Natural killer cell (primary cell): Measurements from ENCODE around the gene SORL1. TPM values are rescaled to one million over a fixed set of nuclear protein-coding genes. Genes with fewer than 3 reads are reported as not detected.

Experiments used
- ATAC-seq, 3 donors: fragments of 150-1000 bp in 2 of 3; fragments of 200-7000 bp in 1 of 3; cut with Tn5 transposase; 1 replicate in 1 of 3; 2 replicates in 2 of 3; pipeline ENCODE4 v1.10.0; 2021; ENCODE audit warnings: mild to moderate bottlenecking in 2 of 3, moderate library complexity in 2 of 3
- DNase-seq, 2 donors: peaks; one replicate each; pipeline versions ENCODE4 v3.0.0 to v3.0.0-alpha.2; 2013 to 2021; ENCODE audit warnings: mixed read lengths in 1 of 2
- H3K27ac ChIP-seq: one replicate; pipeline ENCODE4 v1.5.1; 2013; ENCODE audit warnings: mild to moderate bottlenecking, low read length
- H3K27me3 ChIP-seq: one replicate; pipeline ENCODE4 v1.6.1; 2013; ENCODE audit warnings: low read length; ENCODE audit not compliant: control insufficient read depth, insufficient read depth
- H3K36me3 ChIP-seq: one replicate; pipeline ENCODE4 v1.6.1; 2013; ENCODE audit warnings: low read length; ENCODE audit not compliant: control insufficient read depth, insufficient read depth
- H3K4me1 ChIP-seq: one replicate; pipeline ENCODE4 v1.6.1; 2013; ENCODE audit warnings: low read length; ENCODE audit not compliant: control insufficient read depth, insufficient read depth
- H3K4me3 ChIP-seq: one replicate; pipeline ENCODE4 v1.5.1; 2013; ENCODE audit warnings: low read length
- H3K9me3 ChIP-seq: one replicate; pipeline ENCODE4 v1.6.1; 2013; ENCODE audit warnings: low read length; ENCODE audit not compliant: control insufficient read depth, insufficient read depth
- H3K27ac Mint-ChIP-seq, 2 donors: one replicate each; pipeline ENCODE4 v1.8.0; 2022; ENCODE audit warnings: mild to moderate bottlenecking in 2 of 2, mixed read lengths in 2 of 2, moderate library complexity in 1 of 2
- H3K27me3 Mint-ChIP-seq, 2 donors: one replicate each; pipeline ENCODE4 v1.8.0; 2022; ENCODE audit warnings: low read depth in 2 of 2, mixed read lengths in 2 of 2
- H3K36me3 Mint-ChIP-seq: one replicate; pipeline ENCODE4 v1.8.0; 2022; ENCODE audit warnings: mixed read lengths
- H3K4me1 Mint-ChIP-seq, 2 donors: one replicate each; pipeline ENCODE4 v1.8.0; 2022; ENCODE audit warnings: mixed read lengths in 2 of 2
- H3K4me3 Mint-ChIP-seq: one replicate; pipeline ENCODE4 v1.8.0; 2022; ENCODE audit warnings: mild to moderate bottlenecking, moderate library complexity, mixed read lengths
- H3K9me3 Mint-ChIP-seq, 2 donors: one replicate each; pipeline ENCODE4 v1.8.0; 2022; ENCODE audit warnings: mixed read lengths in 2 of 2
- WGBS: methylation state at CpG from one replicate; pipeline ENCODE4 v1.1.7; 2013; ENCODE audit warnings: missing lambda C conversion rate; ENCODE audit not compliant: insufficient coverage; 5-methylcytosine and 5-hydroxymethylcytosine counted together
- intact Hi-C: fragments of 100-400 bp; cut with micrococcal nuclease; formaldehyde crosslinking; loops from one replicate; pipeline ENCODE4 v1.14.2; 2022
- total RNA-seq, 4 donors: library from RNA; stranded (reverse); fragments of 120-200 nt in 1 of 4; gene quantifications; one replicate each; pipeline versions ENCODE4 v1.2.3 to v1.2.4, GENCODE V29; 2013 to 2022
- TF ChIP-seq, protein P1 (sequence below): fragments of 200-600 bp; IDR thresholded peaks from one replicate; pipeline ENCODE4 v1.8.0; 2022; ENCODE audit warnings: antibody characterized with exemption

The SORL1 gene
- total RNA-seq, 3 donors from 2014 or later (not counting 1 experiment from before 2014, with no cell fraction given), result 386 to 519 (median 456) TPM

DNA sequence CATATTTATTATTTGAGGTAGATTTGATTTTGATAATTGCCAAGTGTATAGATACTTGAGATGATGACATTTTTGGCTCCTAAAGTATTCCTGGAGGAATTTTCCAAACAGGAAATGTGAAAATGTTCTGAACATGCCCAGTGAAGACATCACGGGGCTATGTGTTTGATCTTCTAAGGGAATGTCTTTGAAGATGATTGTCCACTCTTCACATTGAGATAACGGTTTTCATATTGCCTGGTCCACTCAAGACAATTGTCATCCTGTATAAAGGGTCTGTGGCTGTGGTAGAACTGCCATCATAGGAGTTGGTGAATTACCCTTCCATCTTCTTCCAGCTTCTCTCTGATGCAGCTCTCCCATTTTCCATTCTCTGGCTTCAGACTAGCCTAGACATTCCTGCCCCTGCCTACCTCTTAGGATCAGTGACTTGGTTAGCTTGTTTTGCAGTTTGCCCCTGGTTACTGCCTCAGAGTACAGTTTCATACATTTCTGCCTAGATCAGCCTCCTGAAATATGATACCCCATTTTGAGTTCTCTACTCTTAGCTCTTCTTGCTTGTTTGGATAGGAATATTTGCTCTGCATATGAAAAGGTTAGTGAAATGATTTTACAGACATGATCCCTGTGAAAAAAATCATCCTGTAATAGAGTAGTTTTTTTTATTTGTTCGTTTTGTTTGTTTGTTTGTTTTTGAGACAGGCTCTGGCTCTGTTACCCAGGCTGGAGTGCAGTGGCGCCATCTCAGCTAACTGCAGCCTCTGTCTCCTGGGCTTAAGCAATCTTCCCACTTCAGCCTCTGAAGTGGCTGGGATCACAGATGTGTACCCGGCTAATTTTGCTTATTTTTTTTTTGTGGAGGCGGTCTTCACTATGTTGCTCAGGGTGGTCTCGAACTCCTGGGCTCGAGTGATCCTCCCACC lies 112.0 kb downstream of the SORL1 start:
- Mint-ChIP-seq H3K4me1 (peaks cover 32 to 42% of the 10 kb centered on the region in 2 donors), H3K36me3 (peaks cover 26% of the 10 kb centered on the region)
- WGBS, result 100% methylated on average over 7 of the region's 8 CpGs

DNA sequence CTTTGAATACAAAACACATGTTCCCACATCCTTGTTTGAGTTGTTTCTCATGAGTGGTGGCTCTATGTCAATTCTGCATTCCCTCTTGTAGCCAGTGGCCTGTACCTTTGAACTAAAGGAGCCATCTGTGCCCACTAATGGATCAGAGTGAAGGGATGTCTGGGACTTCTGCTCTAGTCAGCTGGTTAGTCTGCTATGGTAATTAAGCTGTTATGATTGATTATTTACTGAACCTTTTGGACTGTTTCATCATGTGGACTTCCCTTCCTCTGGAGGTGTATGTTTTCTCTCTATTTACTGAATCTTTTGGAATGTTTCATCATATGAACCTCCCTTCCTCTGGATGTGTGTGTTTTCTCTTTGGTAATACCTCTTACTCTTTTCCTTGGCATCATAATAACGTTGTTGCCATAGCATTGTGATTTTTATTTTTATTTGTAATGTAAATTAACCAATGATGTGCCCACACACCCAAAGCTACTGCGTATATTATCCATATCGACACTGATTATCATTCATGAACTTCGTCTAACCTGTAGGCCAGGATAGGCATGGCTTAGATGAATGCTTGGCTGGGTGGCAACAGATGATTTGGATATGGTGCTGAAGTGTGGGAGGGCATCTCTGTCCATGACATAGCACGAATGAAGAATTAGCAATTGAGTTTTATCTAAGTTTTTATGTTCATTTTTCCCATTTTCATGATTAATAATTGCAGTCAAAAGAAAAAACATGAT lies 113.0 kb downstream of the SORL1 start:
- intact Hi-C loops, result no loop called here
- Mint-ChIP-seq H3K9me3 (no peaks in the 10 kb centered on the region), H3K27ac (peak overlapping the region in 1 of 2 donors; percentile 62), H3K4me3 (no peak overlapping the region), H3K4me1 (peaks cover 32 to 39% of the 10 kb centered on the region in 2 donors), H3K27me3 (no peaks in the 10 kb centered on the region), H3K36me3 (peaks cover 18% of the 10 kb centered on the region)
- Histone ChIP-seq H3K4me3 (no peak overlapping the region), H3K36me3 (peaks cover 72% of the 10 kb centered on the region), H3K9me3 (no peaks in the 10 kb centered on the region), H3K4me1 (peaks cover 5% of the 10 kb centered on the region), H3K27me3 (no peaks in the 10 kb centered on the region), H3K27ac (no peak overlapping the region)
- TF ChIP-seq, protein P1, sequence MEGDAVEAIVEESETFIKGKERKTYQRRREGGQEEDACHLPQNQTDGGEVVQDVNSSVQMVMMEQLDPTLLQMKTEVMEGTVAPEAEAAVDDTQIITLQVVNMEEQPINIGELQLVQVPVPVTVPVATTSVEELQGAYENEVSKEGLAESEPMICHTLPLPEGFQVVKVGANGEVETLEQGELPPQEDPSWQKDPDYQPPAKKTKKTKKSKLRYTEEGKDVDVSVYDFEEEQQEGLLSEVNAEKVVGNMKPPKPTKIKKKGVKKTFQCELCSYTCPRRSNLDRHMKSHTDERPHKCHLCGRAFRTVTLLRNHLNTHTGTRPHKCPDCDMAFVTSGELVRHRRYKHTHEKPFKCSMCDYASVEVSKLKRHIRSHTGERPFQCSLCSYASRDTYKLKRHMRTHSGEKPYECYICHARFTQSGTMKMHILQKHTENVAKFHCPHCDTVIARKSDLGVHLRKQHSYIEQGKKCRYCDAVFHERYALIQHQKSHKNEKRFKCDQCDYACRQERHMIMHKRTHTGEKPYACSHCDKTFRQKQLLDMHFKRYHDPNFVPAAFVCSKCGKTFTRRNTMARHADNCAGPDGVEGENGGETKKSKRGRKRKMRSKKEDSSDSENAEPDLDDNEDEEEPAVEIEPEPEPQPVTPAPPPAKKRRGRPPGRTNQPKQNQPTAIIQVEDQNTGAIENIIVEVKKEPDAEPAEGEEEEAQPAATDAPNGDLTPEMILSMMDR, result no peak
- 97% methylated on average over 3 of the region's 5 CpGs for WGBS
- ATAC-seq, result no peak
- DNase-seq, result no peak

More for the DNA sequence above, 112.0 kb downstream of the SORL1 start:
- intact Hi-C loops, result no loop called here
- Mint-ChIP-seq H3K27ac (peak overlapping the region; percentile 62 to 77), H3K9me3 (no peaks in the 10 kb centered on the region), H3K4me3 (no peak overlapping the region), H3K27me3 (no peaks in the 10 kb centered on the region)
- H3K27me3 ChIP-seq, result no peaks in the 10 kb centered on the region
- no peak for DNase-seq
- peaks cover 5% of the 10 kb centered on the region for H3K4me1 ChIP-seq
- peaks cover 79% of the 10 kb centered on the region for H3K36me3 ChIP-seq
- H3K4me3 ChIP-seq, result no peak overlapping the region
- H3K27ac ChIP-seq, result no peak overlapping the region
- no peak for ATAC-seq
- TF ChIP-seq, protein P1, result no peak
- H3K9me3 ChIP-seq, result no peaks in the 10 kb centered on the region

DNA sequence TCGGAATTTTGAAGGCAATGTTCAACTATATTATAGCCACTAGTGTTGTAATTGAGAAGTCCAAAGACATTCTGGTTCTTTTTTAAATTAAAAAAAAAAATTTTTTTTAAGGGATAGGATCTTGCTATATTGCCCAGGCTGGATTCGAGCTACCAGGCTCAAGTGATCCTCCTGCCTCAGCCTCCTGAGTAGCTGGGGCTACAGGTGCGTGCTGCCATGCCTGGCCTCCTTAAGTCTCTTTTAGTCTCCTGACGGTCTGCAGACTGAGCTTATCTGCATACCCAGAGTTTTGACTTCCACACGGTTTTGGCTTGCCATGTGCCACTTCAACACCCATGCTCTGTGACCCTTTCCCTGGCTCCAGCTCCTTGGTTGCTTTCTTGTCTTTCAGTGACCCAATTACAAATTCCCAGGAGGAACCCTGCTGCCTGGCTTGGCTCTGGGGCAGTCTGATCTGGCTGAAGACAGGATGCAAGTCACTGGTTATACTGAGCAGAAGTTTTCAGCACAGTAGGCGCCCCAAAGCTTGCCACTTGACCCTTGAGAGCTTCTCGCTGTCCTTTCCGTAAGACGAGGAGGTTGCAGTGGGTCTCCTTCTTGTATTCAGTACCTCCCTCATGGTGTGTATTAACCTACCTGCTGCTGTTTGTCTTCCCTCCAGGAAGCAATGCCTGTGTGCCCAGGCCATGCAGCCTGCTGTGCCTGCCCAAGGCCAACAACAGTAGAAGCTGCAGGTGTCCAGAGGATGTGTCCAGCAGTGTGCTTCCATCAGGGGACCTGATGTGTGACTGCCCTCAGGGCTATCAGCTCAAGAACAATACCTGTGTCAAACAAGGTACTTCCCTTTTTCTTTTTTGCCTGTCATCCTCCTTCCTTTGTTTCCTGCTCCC lies 114.4 kb downstream of the SORL1 start:
- peaks cover 5% of the 10 kb centered on the region for H3K4me1 ChIP-seq

More for the DNA sequence above, 114.4 kb downstream of the SORL1 start:
- ATAC-seq, result no peak
- no peak overlapping the region for H3K4me3 ChIP-seq
- Mint-ChIP-seq H3K4me3 (no peak overlapping the region), H3K27ac (peak overlapping the region; percentile 66 to 71), H3K36me3 (peaks cover 18% of the 10 kb centered on the region), H3K27me3 (no peaks in the 10 kb centered on the region), H3K4me1 (peaks cover 32 to 38% of the 10 kb centered on the region in 2 donors), H3K9me3 (no peaks in the 10 kb centered on the region)
- no peak overlapping the region for H3K27ac ChIP-seq
- H3K36me3 ChIP-seq, result peaks cover 72% of the 10 kb centered on the region
- intact Hi-C loops, result no loop called here
- no peaks in the 10 kb centered on the region for H3K27me3 ChIP-seq
- TF ChIP-seq, protein P1, result no peak
- DNase-seq, result no peak
- H3K9me3 ChIP-seq, result no peaks in the 10 kb centered on the region
- 94% methylated on average over 8 of the region's 9 CpGs for WGBS
